Measurements from ENCODE around the gene KRTAP12-2.

Gene KRTAP12-2

DNA sequence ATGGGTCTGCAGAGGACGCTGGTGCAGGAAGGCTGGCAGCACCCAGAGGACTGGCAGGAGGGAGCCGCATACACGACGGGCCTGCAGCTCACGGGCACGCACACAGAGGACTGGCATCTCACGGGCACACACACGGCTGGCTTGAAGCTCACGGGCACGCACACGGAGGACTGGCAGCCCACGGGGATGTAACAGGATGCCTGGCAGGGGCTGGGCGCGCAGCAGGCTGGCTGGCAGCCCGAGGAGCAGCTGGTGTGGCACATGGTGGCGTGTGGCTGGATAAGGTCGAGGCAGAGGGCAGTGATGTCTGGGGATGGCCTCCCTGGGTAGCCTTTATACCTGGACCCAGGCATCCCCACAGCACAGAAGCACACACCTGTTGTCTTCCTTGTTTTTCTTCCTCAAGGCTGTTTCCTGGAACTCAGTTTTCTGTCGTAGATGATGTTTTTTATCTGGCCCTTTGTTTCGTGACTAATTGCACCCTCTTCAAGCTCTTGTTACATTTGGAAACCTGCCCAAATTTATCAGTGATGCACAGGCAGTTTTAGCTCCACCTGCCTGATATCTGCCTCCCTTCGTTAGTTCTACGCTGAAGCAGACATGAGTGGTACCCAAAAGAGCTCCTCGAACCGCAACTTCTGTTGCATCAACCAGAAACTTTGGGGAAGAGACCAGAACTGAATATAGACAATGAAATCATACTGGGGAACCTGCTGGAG, 15.3 kb upstream of the KRTAP12-2 start, which contains the start of gene KRTAP12-1:
Gene KRTAP12-1 (minus strand): TSS at position 303 of the 719 bp plus-strand sequence. CDS start 40 bp downstream, at position 263.
- DNase-seq (ENCODE audit: extremely low read depth, low read depth): no peak
- TF ChIP-seq, protein P1, sequence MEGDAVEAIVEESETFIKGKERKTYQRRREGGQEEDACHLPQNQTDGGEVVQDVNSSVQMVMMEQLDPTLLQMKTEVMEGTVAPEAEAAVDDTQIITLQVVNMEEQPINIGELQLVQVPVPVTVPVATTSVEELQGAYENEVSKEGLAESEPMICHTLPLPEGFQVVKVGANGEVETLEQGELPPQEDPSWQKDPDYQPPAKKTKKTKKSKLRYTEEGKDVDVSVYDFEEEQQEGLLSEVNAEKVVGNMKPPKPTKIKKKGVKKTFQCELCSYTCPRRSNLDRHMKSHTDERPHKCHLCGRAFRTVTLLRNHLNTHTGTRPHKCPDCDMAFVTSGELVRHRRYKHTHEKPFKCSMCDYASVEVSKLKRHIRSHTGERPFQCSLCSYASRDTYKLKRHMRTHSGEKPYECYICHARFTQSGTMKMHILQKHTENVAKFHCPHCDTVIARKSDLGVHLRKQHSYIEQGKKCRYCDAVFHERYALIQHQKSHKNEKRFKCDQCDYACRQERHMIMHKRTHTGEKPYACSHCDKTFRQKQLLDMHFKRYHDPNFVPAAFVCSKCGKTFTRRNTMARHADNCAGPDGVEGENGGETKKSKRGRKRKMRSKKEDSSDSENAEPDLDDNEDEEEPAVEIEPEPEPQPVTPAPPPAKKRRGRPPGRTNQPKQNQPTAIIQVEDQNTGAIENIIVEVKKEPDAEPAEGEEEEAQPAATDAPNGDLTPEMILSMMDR (IDR thresholded peaks at IDR 0.05; ENCODE audit: low read depth, low read length, missing control alignments): no peak
- no peak within 1 kb of the TSS for H3K4me3 ChIP-seq (replicated peaks; ENCODE audit: low read depth, low read length)

DNA sequence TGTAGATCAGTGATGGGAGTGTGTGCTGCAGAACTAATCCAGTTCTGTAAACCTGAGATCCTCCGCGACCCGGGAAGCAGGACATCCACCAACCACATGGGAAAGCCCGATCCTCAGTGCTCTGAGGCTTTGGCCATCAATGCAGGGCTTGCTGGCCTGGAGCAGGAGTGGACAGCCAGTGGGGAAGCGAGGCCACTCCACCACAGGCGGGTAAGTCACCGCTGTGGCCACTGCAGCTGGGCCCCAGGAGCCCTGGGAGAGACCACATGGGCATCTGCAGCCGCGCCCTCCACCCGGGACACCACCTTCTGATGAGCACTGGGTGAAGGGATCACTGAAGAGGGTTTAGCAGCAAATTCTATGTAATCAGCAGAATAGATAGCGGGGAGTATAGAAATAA, 14.4 kb upstream of the KRTAP12-2 start:
- no peak for DNase-seq (ENCODE audit: extremely low read depth, low read depth)
- TF ChIP-seq, protein P1 (IDR thresholded peaks at IDR 0.05; ENCODE audit: low read depth, low read length, missing control alignments): no peak
- no peak overlapping the region for H3K4me3 ChIP-seq (replicated peaks; ENCODE audit: low read depth, low read length)

DNA sequence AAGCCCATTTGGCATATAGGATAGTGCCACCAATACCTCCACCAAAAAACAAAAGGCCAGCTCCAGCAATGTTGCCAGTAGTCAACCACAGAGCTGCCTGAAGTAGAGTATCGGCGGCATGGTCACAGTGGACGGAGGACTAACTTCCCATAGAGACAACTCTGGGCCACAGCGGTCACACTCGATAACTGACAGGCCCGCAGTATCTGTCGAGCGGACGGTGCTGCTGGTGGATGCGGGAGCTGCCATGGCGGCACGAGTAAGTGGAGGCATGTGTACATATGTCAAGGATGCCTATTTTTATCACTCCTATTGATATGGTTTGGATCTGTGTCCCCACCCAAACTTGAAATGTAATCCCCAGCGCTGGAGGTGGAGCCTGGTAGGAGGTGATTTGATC, 11.2 kb upstream of the KRTAP12-2 start:
- TF ChIP-seq, protein P1 (IDR thresholded peaks at IDR 0.05; ENCODE audit: low read depth, low read length, missing control alignments): no peak
- H3K4me3 ChIP-seq (replicated peaks; ENCODE audit: low read depth, low read length): no peak overlapping the region
- DNase-seq (ENCODE audit: extremely low read depth, low read depth): no peak

DNA sequence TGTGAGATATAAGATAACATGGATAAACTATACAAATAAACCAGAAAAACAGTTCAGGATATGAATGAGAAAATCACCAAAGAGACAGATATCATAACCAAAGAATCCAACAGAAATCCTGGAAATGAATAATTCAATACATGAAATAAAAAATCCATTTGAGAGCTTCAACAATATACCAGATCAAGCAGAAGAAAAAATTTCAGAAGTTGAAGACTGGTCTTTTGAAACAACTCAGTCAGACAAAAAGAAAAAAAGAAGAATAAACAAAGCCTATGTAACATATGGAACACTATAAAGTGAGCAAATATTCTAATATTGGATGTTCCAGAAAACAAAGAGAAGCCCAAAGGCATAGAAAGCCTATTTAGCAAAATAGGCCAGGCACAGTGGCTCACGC, 5.2 kb upstream of the KRTAP12-2 start:
- no peak overlapping the region for H3K4me3 ChIP-seq (replicated peaks; ENCODE audit: low read depth, low read length)
- TF ChIP-seq, protein P1 (IDR thresholded peaks at IDR 0.05; ENCODE audit: low read depth, low read length, missing control alignments): no peak
- no peak for DNase-seq (ENCODE audit: extremely low read depth, low read depth)

DNA sequence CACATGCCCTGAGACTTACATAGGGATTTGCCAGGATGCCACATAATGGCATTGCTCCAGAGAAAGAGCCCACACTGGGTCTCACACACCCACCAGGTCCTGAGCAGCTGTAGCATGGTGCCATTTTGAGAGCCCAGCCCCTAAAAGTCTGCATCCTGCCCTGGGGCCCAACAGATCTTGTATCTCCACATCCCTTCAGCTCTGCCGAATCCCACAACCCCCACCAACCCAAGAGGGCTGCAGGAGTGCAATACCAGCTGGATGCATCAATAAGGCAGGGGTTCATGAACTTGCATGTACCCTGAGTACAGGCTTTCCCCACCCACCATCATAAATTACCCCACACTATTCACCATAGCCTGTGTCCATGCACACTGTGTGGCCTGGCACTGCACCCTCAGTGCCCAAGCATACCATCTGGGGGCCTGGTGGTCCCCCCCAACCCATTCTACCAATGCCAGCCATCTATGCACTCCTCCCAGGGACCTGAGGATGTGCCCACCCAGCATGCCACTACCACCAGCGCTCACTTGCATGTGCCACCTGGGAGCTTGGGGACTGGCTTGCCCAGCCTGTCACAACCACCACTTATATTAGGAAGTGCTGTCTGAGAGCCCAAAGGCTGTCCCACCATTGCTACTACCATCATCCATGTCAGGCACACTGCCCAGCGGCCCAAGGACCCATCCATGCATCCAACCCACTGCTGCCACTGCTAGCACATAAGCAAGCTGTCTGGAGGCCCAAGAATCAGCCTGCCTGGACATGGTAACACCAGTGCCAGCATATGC, 4.1 kb upstream of the KRTAP12-2 start:
- TF ChIP-seq, protein P1 (IDR thresholded peaks at IDR 0.05; ENCODE audit: low read depth, low read length, missing control alignments): no peak
- H3K4me3 ChIP-seq (replicated peaks; ENCODE audit: low read depth, low read length): no peak overlapping the region
- no peak for DNase-seq (ENCODE audit: extremely low read depth, low read depth)

DNA sequence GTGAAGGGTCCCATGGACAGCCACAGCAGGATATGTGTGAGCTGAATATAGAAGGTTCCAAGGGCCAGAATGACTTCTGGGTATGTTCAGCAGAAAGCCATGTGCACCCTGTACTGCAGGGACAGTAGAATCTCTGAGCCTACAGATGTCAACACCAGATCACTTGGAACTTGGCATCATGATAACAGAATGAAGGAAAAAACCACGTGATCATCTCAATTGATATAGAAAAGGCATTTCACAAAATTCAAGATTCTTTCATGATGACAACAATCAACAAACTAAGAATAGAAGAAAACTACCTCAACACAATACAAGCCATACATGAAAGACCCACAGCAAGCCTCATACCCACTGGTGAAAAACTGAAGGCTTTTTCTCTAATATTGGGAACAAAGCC, 885 bp upstream of the KRTAP12-2 start:
- no peak overlapping the region for H3K4me3 ChIP-seq (replicated peaks; ENCODE audit: low read depth, low read length)
- TF ChIP-seq, protein P1 (IDR thresholded peaks at IDR 0.05; ENCODE audit: low read depth, low read length, missing control alignments): no peak
- no peak for DNase-seq (ENCODE audit: extremely low read depth, low read depth)

All from HFF-Myc (cell line).